SK-N-SH treated with all-trans-retinoic acid at 6 μM for 48 hours (cell line): Measurements from ENCODE around the gene IKBKE.

Experiments
- ATAC-seq: fragments of 200-7000 bp; cut with Tn5 transposase; 3 replicates; pipeline ENCODE4 v1.9.1; 2020; ENCODE audit warnings: mild to moderate bottlenecking, moderate library complexity
- ARNTL ChIP-seq: fragments of 450-650 bp; formaldehyde crosslinking; IDR thresholded peaks from 2 replicates; pipeline ENCODE4 v1.5.0; 2020; ENCODE audit warnings: low read depth, mild to moderate bottlenecking, moderate library complexity, borderline replicate concordance
- BACH2 ChIP-seq: fragments of 250-450 bp; sonication (Bioruptor Pico); IDR thresholded peaks from 2 replicates; pipeline ENCODE4 v1.9.0; 2021; ENCODE audit warnings: mild to moderate bottlenecking, borderline replicate concordance
- CREB5 ChIP-seq: fragments of 250-450 bp; sonication (Bioruptor Pico); IDR thresholded peaks from 2 replicates; pipeline ENCODE4 v1.5.1; 2020; ENCODE audit warnings: low read depth, mild to moderate bottlenecking, moderate library complexity
- CSDC2 ChIP-seq: fragments of 250-450 bp; sonication (Bioruptor Pico); IDR thresholded peaks from 2 replicates; pipeline ENCODE4 v1.5.0; 2020; ENCODE audit warnings: mild to moderate bottlenecking, moderate library complexity
- GLIS3 ChIP-seq: fragments of 250-450 bp; sonication (Bioruptor Pico); IDR thresholded peaks from 2 replicates; pipeline ENCODE4 v1.5.0; 2020; ENCODE audit warnings: mild to moderate bottlenecking, moderate library complexity
- ISL1 ChIP-seq: fragments of 250-450 bp; sonication (Bioruptor Pico); IDR thresholded peaks from 2 replicates; pipeline ENCODE4 v2.1.2; 2022; ENCODE audit warnings: mild to moderate bottlenecking, moderate library complexity
- OSR1 ChIP-seq: fragments of 250-450 bp; sonication (Bioruptor Pico); IDR thresholded peaks from 2 replicates; pipeline ENCODE4 v1.8.0; 2022; ENCODE audit warnings: moderate library complexity, mild to moderate bottlenecking, inconsistent platforms
- PPARA ChIP-seq: fragments of 250-450 bp; sonication (Bioruptor Pico); IDR thresholded peaks from 2 replicates; pipeline ENCODE4 v1.5.0; 2020; ENCODE audit warnings: mild to moderate bottlenecking, borderline replicate concordance
- RARB ChIP-seq: fragments of 250-450 bp; sonication (Bioruptor Pico); IDR thresholded peaks from 2 replicates; pipeline ENCODE4 v1.8.0; 2021; ENCODE audit warnings: mild to moderate bottlenecking, moderate library complexity
- SNAI2 ChIP-seq: fragments of 250-450 bp; sonication (Bioruptor Pico); IDR thresholded peaks from 2 replicates; pipeline ENCODE4 v1.5.0; 2020; ENCODE audit warnings: mild to moderate bottlenecking, moderate library complexity
- TCF4 ChIP-seq: fragments of 250-450 bp; sonication (Bioruptor Pico); IDR thresholded peaks from 2 replicates; pipeline ENCODE4 v1.8.0; 2021; ENCODE audit warnings: mild to moderate bottlenecking, moderate library complexity, borderline replicate concordance
- TOX ChIP-seq: fragments of 250-450 bp; sonication (Bioruptor Pico); IDR thresholded peaks from 2 replicates; pipeline ENCODE4 v1.8.0; 2021; ENCODE audit warnings: mild to moderate bottlenecking, moderate library complexity, borderline replicate concordance
- TSHZ2 ChIP-seq: fragments of 250-450 bp; sonication (Bioruptor Pico); IDR thresholded peaks from 2 replicates; pipeline ENCODE4 v1.5.0; 2020; ENCODE audit warnings: mild to moderate bottlenecking, moderate library complexity
- ZC3H10 ChIP-seq: fragments of 250-450 bp; sonication (Bioruptor Pico); IDR thresholded peaks from 2 replicates; pipeline ENCODE4 v1.5.1; 2021; ENCODE audit warnings: mild to moderate bottlenecking, moderate library complexity
- ZFP3 ChIP-seq: fragments of 250-450 bp; sonication (Bioruptor Pico); IDR thresholded peaks from 2 replicates; pipeline ENCODE4 v1.5.0; 2020; ENCODE audit warnings: mild to moderate bottlenecking, moderate library complexity
- ZFP30 ChIP-seq: fragments of 450-650 bp; formaldehyde crosslinking; IDR thresholded peaks from 2 replicates; pipeline ENCODE4 v1.5.0; 2022; ENCODE audit warnings: mild to moderate bottlenecking, moderate library complexity
- ZNF565 ChIP-seq: fragments of 450-650 bp; formaldehyde crosslinking; conservative IDR thresholded peaks from 2 replicates; pipeline ENCODE4 v1.5.0; 2020; ENCODE audit warnings: low read depth, mild to moderate bottlenecking, moderate library complexity
- ZNF8 ChIP-seq: fragments of 450-650 bp; formaldehyde crosslinking; IDR thresholded peaks from 2 replicates; pipeline ENCODE4 v1.5.0; 2020; ENCODE audit warnings: mild to moderate bottlenecking, moderate library complexity
- TF ChIP-seq, protein P1 (sequence below): fragments of 250-450 bp; sonication (Bioruptor Pico); IDR thresholded peaks from 2 replicates; pipeline ENCODE4 v1.8.0; 2020; ENCODE audit warnings: mild to moderate bottlenecking, moderate library complexity, borderline replicate concordance
- TF ChIP-seq, protein P2 (sequence below): fragments of 250-450 bp; sonication (Bioruptor Pico); IDR thresholded peaks from 2 replicates; pipeline ENCODE4 v1.8.0; 2021; ENCODE audit warnings: low read depth, mild to moderate bottlenecking, moderate library complexity, borderline replicate concordance
- TF ChIP-seq, protein P3 (sequence below): fragments of 250-450 bp; sonication (Bioruptor Pico); IDR thresholded peaks from 2 replicates; pipeline ENCODE4 v1.5.1; 2021; ENCODE audit warnings: mild to moderate bottlenecking, moderate library complexity

Gene IKBKE

GRCh38 chr1:206466840-206467649 is 3.2 kb upstream of the IKBKE start:
- ATAC-seq = no peak
- TF ChIP-seq, protein P1, sequence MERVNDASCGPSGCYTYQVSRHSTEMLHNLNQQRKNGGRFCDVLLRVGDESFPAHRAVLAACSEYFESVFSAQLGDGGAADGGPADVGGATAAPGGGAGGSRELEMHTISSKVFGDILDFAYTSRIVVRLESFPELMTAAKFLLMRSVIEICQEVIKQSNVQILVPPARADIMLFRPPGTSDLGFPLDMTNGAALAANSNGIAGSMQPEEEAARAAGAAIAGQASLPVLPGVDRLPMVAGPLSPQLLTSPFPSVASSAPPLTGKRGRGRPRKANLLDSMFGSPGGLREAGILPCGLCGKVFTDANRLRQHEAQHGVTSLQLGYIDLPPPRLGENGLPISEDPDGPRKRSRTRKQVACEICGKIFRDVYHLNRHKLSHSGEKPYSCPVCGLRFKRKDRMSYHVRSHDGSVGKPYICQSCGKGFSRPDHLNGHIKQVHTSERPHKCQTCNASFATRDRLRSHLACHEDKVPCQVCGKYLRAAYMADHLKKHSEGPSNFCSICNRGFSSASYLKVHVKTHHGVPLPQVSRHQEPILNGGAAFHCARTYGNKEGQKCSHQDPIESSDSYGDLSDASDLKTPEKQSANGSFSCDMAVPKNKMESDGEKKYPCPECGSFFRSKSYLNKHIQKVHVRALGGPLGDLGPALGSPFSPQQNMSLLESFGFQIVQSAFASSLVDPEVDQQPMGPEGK = no peak
- TF ChIP-seq OSR1 (no peak), ZNF8 (CRISPR knock-in tag) (no peak), TSHZ2 (no peak), ZFP30 (CRISPR knock-in tag) (no peak), TCF4 (CRISPR knock-in tag) (no peak), ZC3H10 (no peak), PPARA (CRISPR knock-in tag) (no peak), ARNTL (no peak), BACH2 (CRISPR knock-in tag) (no peak), TOX (CRISPR knock-in tag) (no peak), CSDC2 (CRISPR knock-in tag) (no peak), RARB (CRISPR knock-in tag) (no peak), ISL1 (CRISPR knock-in tag) (no peak), ZNF565 (CRISPR knock-in tag) (no peak), SNAI2 (CRISPR knock-in tag) (no peak), GLIS3 (no peak), ZFP3 (CRISPR knock-in tag) (no peak)
- TF ChIP-seq, protein P2, sequence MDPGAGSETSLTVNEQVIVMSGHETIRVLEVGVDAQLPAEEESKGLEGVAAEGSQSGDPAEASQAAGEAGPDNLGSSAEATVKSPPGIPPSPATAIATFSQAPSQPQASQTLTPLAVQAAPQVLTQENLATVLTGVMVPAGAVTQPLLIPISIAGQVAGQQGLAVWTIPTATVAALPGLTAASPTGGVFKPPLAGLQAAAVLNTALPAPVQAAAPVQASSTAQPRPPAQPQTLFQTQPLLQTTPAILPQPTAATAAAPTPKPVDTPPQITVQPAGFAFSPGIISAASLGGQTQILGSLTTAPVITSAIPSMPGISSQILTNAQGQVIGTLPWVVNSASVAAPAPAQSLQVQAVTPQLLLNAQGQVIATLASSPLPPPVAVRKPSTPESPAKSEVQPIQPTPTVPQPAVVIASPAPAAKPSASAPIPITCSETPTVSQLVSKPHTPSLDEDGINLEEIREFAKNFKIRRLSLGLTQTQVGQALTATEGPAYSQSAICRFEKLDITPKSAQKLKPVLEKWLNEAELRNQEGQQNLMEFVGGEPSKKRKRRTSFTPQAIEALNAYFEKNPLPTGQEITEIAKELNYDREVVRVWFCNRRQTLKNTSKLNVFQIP (CRISPR knock-in tag) = no peak

GRCh38 chr1:206467915-206468314 is 2.4 kb upstream of the IKBKE start:
- ATAC-seq = no peak
- TF ChIP-seq ZC3H10 = no peak
- no peak for TF ChIP-seq GLIS3
- no peak for TF ChIP-seq SNAI2 (CRISPR knock-in tag)
- TF ChIP-seq RARB (CRISPR knock-in tag) = no peak
- TF ChIP-seq, protein P1 = no peak
- TF ChIP-seq TOX (CRISPR knock-in tag) = no peak
- no peak for TF ChIP-seq TCF4 (CRISPR knock-in tag)
- no peak for TF ChIP-seq ZNF8 (CRISPR knock-in tag)
- TF ChIP-seq, protein P3, sequence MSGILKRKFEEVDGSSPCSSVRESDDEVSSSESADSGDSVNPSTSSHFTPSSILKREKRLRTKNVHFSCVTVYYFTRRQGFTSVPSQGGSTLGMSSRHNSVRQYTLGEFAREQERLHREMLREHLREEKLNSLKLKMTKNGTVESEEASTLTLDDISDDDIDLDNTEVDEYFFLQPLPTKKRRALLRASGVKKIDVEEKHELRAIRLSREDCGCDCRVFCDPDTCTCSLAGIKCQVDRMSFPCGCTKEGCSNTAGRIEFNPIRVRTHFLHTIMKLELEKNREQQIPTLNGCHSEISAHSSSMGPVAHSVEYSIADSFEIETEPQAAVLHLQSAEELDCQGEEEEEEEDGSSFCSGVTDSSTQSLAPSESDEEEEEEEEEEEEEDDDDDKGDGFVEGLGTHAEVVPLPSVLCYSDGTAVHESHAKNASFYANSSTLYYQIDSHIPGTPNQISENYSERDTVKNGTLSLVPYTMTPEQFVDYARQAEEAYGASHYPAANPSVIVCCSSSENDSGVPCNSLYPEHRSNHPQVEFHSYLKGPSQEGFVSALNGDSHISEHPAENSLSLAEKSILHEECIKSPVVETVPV (CRISPR knock-in tag) = no peak
- no peak for TF ChIP-seq OSR1
- no peak for TF ChIP-seq ARNTL
- no peak for TF ChIP-seq CREB5 (CRISPR knock-in tag)
- TF ChIP-seq, all 23 proteins: peak for 0
